Adrenal gland (tissue), 12 donors: ENCODE data around the gene CYB5R3. TPM values are rescaled to one million over a fixed set of nuclear protein-coding genes. Genes with fewer than 3 reads are reported as not detected.
"Not testable (repeated sequence)": the region's sequence is repeated elsewhere in the genome, so short reads cannot be mapped to it uniquely, and the experiment has no call there.

Experiments
- DNase-seq, 7 donors: peaks; one replicate each; pipeline ENCODE4 v3.0.0-alpha.2; 2019 to 2020
- H3K27ac ChIP-seq, 5 donors: fragments of 200-600 bp; sonication (generic) in 4 of 5; 1 replicate in 3 of 5; 2 replicates in 2 of 5; pipeline versions ENCODE4 v1.5.1 to v1.8.0; 2016 to 2020; ENCODE audit warnings: mild to moderate bottlenecking in 1 of 5
- H3K27me3 ChIP-seq: fragments of 200-600 bp; 2 replicates; pipeline ENCODE4 v1.8.0; 2021
- H3K36me3 ChIP-seq, 2 donors: fragments of 200-600 bp; replicated peaks in 1 of 2; 1 replicate in 1 of 2; 2 replicates in 1 of 2; pipeline versions ENCODE4 v1.5.1 to v1.8.0; 2018 to 2022
- H3K4me1 ChIP-seq, 2 donors: fragments of 200-600 bp; replicated peaks in 1 of 2; 1 replicate in 1 of 2; 2 replicates in 1 of 2; pipeline versions ENCODE4 v1.5.1 to v1.8.0; 2018 to 2021
- H3K4me3 ChIP-seq, 4 donors: fragments of 200-600 bp; sonication (generic) in 3 of 4; one replicate each; pipeline ENCODE4 v1.5.1; 2016 to 2018
- H3K9me3 ChIP-seq, 3 donors: fragments of 200-600 bp; sonication (generic) in 1 of 3; replicated peaks in 1 of 3; 1 replicate in 2 of 3; 2 replicates in 1 of 3; pipeline versions ENCODE4 v1.5.1 to v1.8.0; 2016 to 2021
- POLR2A ChIP-seq, 2 donors: fragments of 450-650 bp; IDR thresholded peaks; one replicate each; pipeline ENCODE4 v1.6.1; 2017; ENCODE audit warnings: antibody characterized with exemption in 2 of 2, mild to moderate bottlenecking in 2 of 2, moderate library complexity in 1 of 2
- WGBS, 4 donors: extraction: QIAGEN DNeasy Blood & Tissue Kit in 2 of 4; methylation state at CpG; one replicate each; pipeline versions ENCODE4 v1.1.5 to v1.1.7; 2013 to 2017; 5-methylcytosine and 5-hydroxymethylcytosine counted together
- intact Hi-C, 2 donors: fragments of 100-400 bp; cut with DNase I; formaldehyde crosslinking; loops; one replicate each; pipeline versions ENCODE4 v1.14.1 to v1.15.0; 2022 to 2023
- polyA plus RNA-seq, 3 donors: library from polyadenylated mRNA; stranded (reverse); fragments of 200-250 nt in 2 of 3; fragments of 350-450 nt in 1 of 3; fragmentation: Illumina TruSeq in 1 of 3; extraction: RNeasy Lipid Tissue Mini Kit (QIAGEN cat#74804) in 1 of 3; gene quantifications; one replicate each; pipeline ENCODE4 v1.2.3, GENCODE V29; 2013 to 2014
- total RNA-seq, 9 donors: library from RNA; depleted of rRNA in 4 of 9; stranded (reverse); fragments of >200 nt in 4 of 9; fragments of 120-200 nt in 1 of 9; fragmentation: NEBNext Ultra II Directional in 1 of 9; extraction: Animal tissue kit (Norgen Biotek cat#: 25700) in 1 of 9; gene quantifications; one replicate each; pipeline versions ENCODE4 v1.1.0 to v1.2.4, GENCODE V29; 2013 to 2023
- TF ChIP-seq, protein P1 (sequence below), 6 experiments: fragments of 450-650 bp in 4 of 6; fragments of 200-600 bp in 2 of 6; sonication (generic) in 1 of 6; IDR thresholded peaks; 1 replicate in 5 of 6; 2 replicates in 1 of 6; pipeline versions ENCODE4 v1.5.1 to v1.8.0; 2016 to 2021; ENCODE audit warnings: antibody characterized with exemption in 6 of 6, mild to moderate bottlenecking in 2 of 6, moderate library complexity in 1 of 6
- donor health status: healthy with polysubstance abuse.
- donor health status: Bipolar disorder and iron deficiency.
- donor health status: DM: yes; HTN: yes; CAD: no.
- donor health status: DM: no; HTN: no; CAD: no.
- donor health status: DM: no; HTN: no; CAD: no.
- donor health status: DM: yes; HTN: yes; CAD: no.

Gene CYB5R3
- total and polyA plus RNA-seq, 12 donors, result 101 to 578 (median 251) TPM

DNA sequence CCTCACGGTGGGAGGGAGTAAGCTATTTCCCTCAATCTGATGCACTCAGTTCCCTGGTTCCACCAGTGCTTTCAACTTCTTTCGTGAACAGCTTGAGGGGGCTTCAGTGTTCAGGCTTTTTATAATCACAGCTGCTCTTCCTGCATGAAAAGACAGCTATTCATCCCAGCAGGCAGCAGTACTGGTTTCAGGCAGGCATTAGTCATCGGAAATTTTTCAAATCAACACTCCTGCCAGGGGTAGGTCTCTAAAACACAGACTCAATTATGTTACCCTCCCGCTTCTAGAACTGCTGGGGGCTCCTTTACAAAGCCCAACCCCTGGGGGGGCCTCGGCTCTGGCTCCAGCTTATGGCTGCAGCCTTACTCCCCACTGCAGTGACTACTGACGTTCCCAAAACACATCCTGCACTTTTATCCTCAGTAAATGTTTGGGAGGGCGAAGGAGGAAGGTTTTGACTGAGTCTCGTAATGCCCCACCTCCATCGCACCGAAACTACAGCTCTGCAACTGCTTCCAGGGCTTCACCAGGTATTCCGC is 40.3 kb downstream of the CYB5R3 start:
- H3K4me1 ChIP-seq, result peaks cover 62 to 84% of the 10 kb centered on the region in 2 donors
- DNase-seq, result no peak
- TF ChIP-seq POLR2A (IDR thresholded peaks at IDR 0.05), result no peak
- TF ChIP-seq, protein P1, sequence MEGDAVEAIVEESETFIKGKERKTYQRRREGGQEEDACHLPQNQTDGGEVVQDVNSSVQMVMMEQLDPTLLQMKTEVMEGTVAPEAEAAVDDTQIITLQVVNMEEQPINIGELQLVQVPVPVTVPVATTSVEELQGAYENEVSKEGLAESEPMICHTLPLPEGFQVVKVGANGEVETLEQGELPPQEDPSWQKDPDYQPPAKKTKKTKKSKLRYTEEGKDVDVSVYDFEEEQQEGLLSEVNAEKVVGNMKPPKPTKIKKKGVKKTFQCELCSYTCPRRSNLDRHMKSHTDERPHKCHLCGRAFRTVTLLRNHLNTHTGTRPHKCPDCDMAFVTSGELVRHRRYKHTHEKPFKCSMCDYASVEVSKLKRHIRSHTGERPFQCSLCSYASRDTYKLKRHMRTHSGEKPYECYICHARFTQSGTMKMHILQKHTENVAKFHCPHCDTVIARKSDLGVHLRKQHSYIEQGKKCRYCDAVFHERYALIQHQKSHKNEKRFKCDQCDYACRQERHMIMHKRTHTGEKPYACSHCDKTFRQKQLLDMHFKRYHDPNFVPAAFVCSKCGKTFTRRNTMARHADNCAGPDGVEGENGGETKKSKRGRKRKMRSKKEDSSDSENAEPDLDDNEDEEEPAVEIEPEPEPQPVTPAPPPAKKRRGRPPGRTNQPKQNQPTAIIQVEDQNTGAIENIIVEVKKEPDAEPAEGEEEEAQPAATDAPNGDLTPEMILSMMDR (IDR thresholded peaks at IDR 0.05), result no peak

DNA sequence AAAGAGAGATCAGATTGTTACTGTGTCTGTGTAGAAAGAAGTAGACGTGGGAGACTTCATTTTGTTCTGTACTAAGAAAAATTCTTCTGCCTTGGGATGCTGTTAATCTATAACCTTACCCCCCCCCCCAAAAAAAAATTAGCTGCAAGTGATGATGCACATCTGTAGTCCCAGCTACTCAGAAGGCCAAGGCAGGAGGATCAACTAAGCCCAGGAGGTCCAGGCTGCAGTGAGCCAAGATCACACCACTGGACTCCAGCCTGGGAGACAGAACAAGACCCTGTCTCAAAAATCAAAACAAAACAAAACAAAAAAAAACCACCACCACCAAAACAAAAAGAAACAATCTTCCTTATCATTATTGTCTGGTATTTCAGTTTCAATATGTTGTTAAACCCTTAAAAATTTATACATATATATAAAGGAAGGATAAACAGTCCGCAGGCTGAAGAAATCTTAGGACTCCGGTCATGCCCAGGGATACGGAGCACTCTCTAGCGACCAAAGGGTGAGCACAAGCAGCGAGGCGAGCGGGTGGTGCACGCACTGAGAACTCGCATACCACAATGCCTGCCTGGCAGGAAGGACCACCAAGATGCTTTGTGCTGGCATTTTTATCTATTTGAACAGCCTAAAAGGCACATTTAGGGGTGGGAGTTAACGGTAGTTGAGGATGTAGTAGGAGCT is 40.9 kb downstream of the CYB5R3 start:
- Histone ChIP-seq H3K36me3 (no peaks in the 10 kb centered on the region), H3K27ac (peak overlapping the region in 3 of 5 donors; percentile 15 to 68 (median 67)), H3K4me3 (no peak overlapping the region), H3K4me1 (peaks cover 57 to 77% of the 10 kb centered on the region in 2 donors), H3K27me3 (no peaks in the 10 kb centered on the region), H3K9me3 (no peaks in the 10 kb centered on the region)
- 71 to 80% (median 75%) methylated on average over 10 to 11 of the region's 11 CpGs for WGBS, 4 donors
- intact Hi-C loops, result no loop called here
- no peak for DNase-seq
- TF ChIP-seq POLR2A (IDR thresholded peaks at IDR 0.05), result no peak
- TF ChIP-seq, protein P1 (IDR thresholded peaks at IDR 0.05), result no peak

More for the DNA sequence above, 40.3 kb downstream of the CYB5R3 start:
- Histone ChIP-seq H3K27me3 (no peaks in the 10 kb centered on the region), H3K4me3 (no peak overlapping the region), H3K27ac (peak overlapping the region; percentile 7 to 77 (median 67)), H3K36me3 (no peaks in the 10 kb centered on the region), H3K9me3 (no peaks in the 10 kb centered on the region)
- WGBS, 4 donors, result 31 to 49% (median 37%) methylated on average over 8 to 11 of the region's 11 CpGs
- intact Hi-C loops, result no loop called here

DNA sequence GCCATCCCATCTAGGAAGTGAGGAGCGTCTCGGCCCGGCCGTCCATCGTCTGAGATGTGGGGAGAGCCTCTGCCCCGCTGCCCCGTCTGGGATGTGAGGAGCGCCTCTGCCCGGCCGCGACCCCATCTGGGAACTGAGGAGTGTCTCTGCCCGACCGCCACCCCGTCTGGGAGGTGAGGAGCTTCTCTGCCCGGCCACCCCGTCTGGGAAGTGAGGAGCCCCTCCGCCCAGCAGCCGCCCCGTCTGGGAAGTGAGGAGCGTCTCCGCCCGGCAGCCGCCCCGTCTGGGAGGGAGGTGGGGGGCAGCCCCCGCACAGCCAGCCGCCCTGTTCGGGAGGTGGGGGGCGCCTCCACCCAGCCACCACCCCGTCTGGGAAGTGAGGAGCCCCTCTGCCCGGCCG is 41.6 kb downstream of the CYB5R3 start:
- whole genome bisulfite sequencing, 4 donors, result 79 to 96% (median 93%) methylated on average over 9 to 31 of the region's 31 CpGs
- H3K4me3 ChIP-seq, H3K27me3 ChIP-seq, DNase-seq, H3K36me3 ChIP-seq, H3K9me3 ChIP-seq, H3K27ac ChIP-seq, intact Hi-C loops: not testable (repeated sequence)
- peaks cover 50 to 71% of the 10 kb centered on the region in 2 donors for H3K4me1 ChIP-seq

DNA sequence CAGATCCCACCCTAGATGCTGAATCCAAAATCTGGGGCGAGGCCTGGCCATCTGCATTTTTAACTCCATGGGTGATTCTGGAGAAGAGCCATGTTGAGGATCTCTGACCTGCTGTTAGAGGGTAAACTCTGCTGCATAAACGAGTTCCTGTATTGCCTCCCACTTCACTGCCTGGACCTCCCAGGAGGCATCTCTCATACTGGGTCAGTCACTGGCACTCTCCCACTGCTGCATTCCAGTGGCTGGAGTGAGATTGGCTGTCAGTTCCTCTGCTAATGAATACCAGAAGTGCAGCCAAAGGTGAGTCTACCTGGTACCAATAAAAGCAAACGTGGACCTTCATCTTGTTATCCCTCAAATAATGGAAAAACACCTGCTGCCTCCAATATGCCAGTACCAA is 44.8 kb downstream of the CYB5R3 start:
- 61 to 94% (median 76%) methylated on average over 2 to 3 of the region's 3 CpGs for WGBS, 4 donors
- Histone ChIP-seq H3K4me1 (peaks cover 18 to 46% of the 10 kb centered on the region in 2 donors), H3K4me3 (no peak overlapping the region), H3K36me3 (peaks cover 0 to 33% of the 10 kb centered on the region in 2 donors), H3K9me3 (no peaks in the 10 kb centered on the region), H3K27ac (peak overlapping the region in 1 of 5 donors; percentile 48), H3K27me3 (no peaks in the 10 kb centered on the region)
- no peak for DNase-seq
- TF ChIP-seq, protein P1 (IDR thresholded peaks at IDR 0.05), result no peak
- no peak for TF ChIP-seq POLR2A (IDR thresholded peaks at IDR 0.05)
- intact Hi-C loops, result no loop called here
